Measurements from ENCODE around the gene PTPRN2. TPM values are rescaled to one million over a fixed set of nuclear protein-coding genes. Genes with fewer than 3 reads are reported as not detected.

The PTPRN2 gene
- total and polyA plus RNA-seq, 2 of the 8 experiments (the other 6 are each of a cell fraction or from before 2014, with no cell fraction given), result 2.6 to 4.5 TPM

- TF ChIP-seq KDM5A (IDR thresholded peaks at IDR 0.05; ENCODE audit: low read length), result no peak
- no peak for TF ChIP-seq SP4 (IDR thresholded peaks at IDR 0.05; ENCODE audit: low read length)
- no peak for TF ChIP-seq CHD7 (IDR thresholded peaks at IDR 0.05; ENCODE audit: insufficient replicate concordance, low read length)
- TF ChIP-seq CBX8 (IDR thresholded peaks at IDR 0.05; ENCODE audit: borderline replicate concordance, low read depth, low read length), result no peak
- TF ChIP-seq CEBPB (IDR thresholded peaks at IDR 0.05; ENCODE audit: low read depth, low read length), result no peak
Measured at GRCh38 chr7:157884461-157885062, 703.1 kb downstream of the PTPRN2 start (continued).

Data from H1 (cell line).